GM03348 (cell line): ENCODE data around the gene NLGN4X.
A peak's percentile ranks its signal among the peaks of the same experiment; 100 is the strongest.

ENCODE experiments used
- DNase-seq: peaks from one replicate; pipeline ENCODE4 v3.0.0; 2012; ENCODE audit warnings: low spot score

Gene NLGN4X

GRCh38 chrX:6151971-6152370, 76.7 kb downstream of the NLGN4X start:
- no peak for DNase-seq

- DNase-seq: no peak
Measured at GRCh38 chrX:6149060-6149872, 79.4 kb downstream of the NLGN4X start.

GRCh38 chrX:6134255-6134654, 94.4 kb downstream of the NLGN4X start:
- no peak for DNase-seq

- DNase-seq: no peak
Measured at GRCh38 chrX:6132970-6133369, 95.7 kb downstream of the NLGN4X start.

GRCh38 chrX:6131287-6131686, 97.4 kb downstream of the NLGN4X start:
- no peak for DNase-seq

GRCh38 chrX:6129195-6129594, 99.5 kb downstream of the NLGN4X start:
- DNase-seq: no peak

- DNase-seq: no peak
Measured at GRCh38 chrX:6120329-6120728, 108.3 kb downstream of the NLGN4X start.

- no peak for DNase-seq
Measured at GRCh38 chrX:6095469-6095868, 133.2 kb downstream of the NLGN4X start.

GRCh38 chrX:6074532-6074931, 154.1 kb downstream of the NLGN4X start:
- DNase-seq: no peak

GRCh38 chrX:6071731-6072130, 156.9 kb downstream of the NLGN4X start:
- no peak for DNase-seq

- no peak for DNase-seq
Measured at GRCh38 chrX:6067600-6067999, 161.1 kb downstream of the NLGN4X start.

GRCh38 chrX:6053141-6053540, 175.5 kb downstream of the NLGN4X start:
- DNase-seq: no peak

GRCh38 chrX:6052111-6052745, 176.4 kb downstream of the NLGN4X start:
- DNase-seq: no peak

GRCh38 chrX:6049132-6049531, 179.5 kb downstream of the NLGN4X start:
- DNase-seq: no peak

- DNase-seq: no peak
Measured at GRCh38 chrX:6041630-6042029, 187.0 kb downstream of the NLGN4X start.

GRCh38 chrX:6029014-6029413, 199.7 kb downstream of the NLGN4X start:
- no peak for DNase-seq

- no peak for DNase-seq
Measured at GRCh38 chrX:6026980-6027379, 201.7 kb downstream of the NLGN4X start.

- DNase-seq: no peak
Measured at GRCh38 chrX:6026429-6026828, 202.2 kb downstream of the NLGN4X start.

- DNase-seq: no peak
Measured at GRCh38 chrX:6024204-6024603, 204.5 kb downstream of the NLGN4X start.

GRCh38 chrX:6021316-6022091, 207.2 kb downstream of the NLGN4X start:
- peak; percentile 4 for DNase-seq

- DNase-seq: no peak
Measured at GRCh38 chrX:6019076-6019475, 209.6 kb downstream of the NLGN4X start.

GRCh38 chrX:6015423-6015822, 213.2 kb downstream of the NLGN4X start:
- DNase-seq: no peak

GRCh38 chrX:6012357-6012756, 216.3 kb downstream of the NLGN4X start:
- DNase-seq: no peak
